Upper lobe of right lung (tissue), 1 donor: ENCODE measurements around the gene ARSB. TPM values are rescaled to one million over a fixed set of nuclear protein-coding genes. Genes with fewer than 3 reads are reported as not detected.

Experiments
- ATAC-seq: fragments of 200-7000 bp; cut with Tn5 transposase; one replicate; pipeline ENCODE4 v1.9.1; 2020; ENCODE audit warnings: mild to moderate bottlenecking, moderate library complexity
- DNase-seq: peaks from one replicate; pipeline ENCODE4 v3.0.0-alpha.2; 2020
- H3K27ac ChIP-seq: fragments of 200-600 bp; one replicate; pipeline ENCODE4 v1.8.0; 2022
- H3K27me3 ChIP-seq: fragments of 200-600 bp; one replicate; pipeline ENCODE4 v1.8.0; 2022; ENCODE audit warnings: mild to moderate bottlenecking
- H3K36me3 ChIP-seq: fragments of 200-600 bp; one replicate; pipeline ENCODE4 v1.8.0; 2022
- H3K4me1 ChIP-seq: fragments of 200-600 bp; one replicate; pipeline ENCODE4 v1.8.0; 2022
- H3K4me3 ChIP-seq: fragments of 200-600 bp; one replicate; pipeline ENCODE4 v1.8.0; 2022; ENCODE audit warnings: mild to moderate bottlenecking
- H3K9me3 ChIP-seq: fragments of 200-600 bp; one replicate; pipeline ENCODE4 v1.8.0; 2022
- CTCF ChIP-seq: fragments of 200-600 bp; IDR thresholded peaks from one replicate; pipeline ENCODE4 v1.8.0; 2022; ENCODE audit warnings: antibody characterized with exemption
- intact Hi-C: fragments of 100-400 bp; cut with DNase I; formaldehyde crosslinking; loops from one replicate; pipeline ENCODE4 v1.11.0; 2022
- total RNA-seq: library from RNA; stranded (reverse); fragmentation: NEBNext Ultra II Directional; extraction: Animal tissue kit (Norgen Biotek cat#: 25700); gene quantifications from one replicate; pipeline ENCODE4 v1.2.1, GENCODE V29; 2021
- donor health status: DM: no; HTN: yes; CAD: no; lungs with severe emphysema.

ARSB gene
- total RNA-seq, 1 donor from 2014 or later, result 15.8 TPM

- Histone ChIP-seq H3K4me1 (no peaks in the 10 kb centered on the region), H3K27me3 (no peaks in the 10 kb centered on the region), H3K4me3 (no peak overlapping the region), H3K27ac (no peak overlapping the region), H3K9me3 (no peaks in the 10 kb centered on the region), H3K36me3 (no peaks in the 10 kb centered on the region)
- intact Hi-C loops, result no loop called here
- ATAC-seq, result no peak
- TF ChIP-seq CTCF, result no peak
- no peak for DNase-seq
Observed at GRCh38 chr5:78799266-78800017, 185.7 kb downstream of the ARSB start.

- no peak for ATAC-seq
- no peak for TF ChIP-seq CTCF
- Histone ChIP-seq H3K4me1 (no peaks in the 10 kb centered on the region), H3K4me3 (no peak overlapping the region), H3K9me3 (no peaks in the 10 kb centered on the region), H3K27ac (no peak overlapping the region), H3K36me3 (no peaks in the 10 kb centered on the region), H3K27me3 (no peaks in the 10 kb centered on the region)
- intact Hi-C loops, result no loop called here
- no peak for DNase-seq
Observed at GRCh38 chr5:78798673-78799029, 186.5 kb downstream of the ARSB start.

- TF ChIP-seq CTCF, result no peak
- no peaks in the 10 kb centered on the region for H3K27me3 ChIP-seq
- no peak for ATAC-seq
- H3K27ac ChIP-seq, result no peak overlapping the region
- no peaks in the 10 kb centered on the region for H3K4me1 ChIP-seq
- no peak overlapping the region for H3K4me3 ChIP-seq
- no peak for DNase-seq
- intact Hi-C loops, result no loop called here
- H3K36me3 ChIP-seq, result no peaks in the 10 kb centered on the region
- H3K9me3 ChIP-seq, result no peaks in the 10 kb centered on the region
Observed at GRCh38 chr5:78797936-78798672, 187.0 kb downstream of the ARSB start.

- ATAC-seq, result no peak
- H3K9me3 ChIP-seq, result no peaks in the 10 kb centered on the region
- no peaks in the 10 kb centered on the region for H3K27me3 ChIP-seq
Observed at GRCh38 chr5:78795757-78796156, 189.4 kb downstream of the ARSB start.

GRCh38 chr5:78794693-78795215 is 190.4 kb downstream of the ARSB start:
- intact Hi-C loops, result no loop called here
- Histone ChIP-seq H3K27me3 (no peaks in the 10 kb centered on the region), H3K27ac (no peak overlapping the region), H3K4me3 (no peak overlapping the region), H3K4me1 (no peaks in the 10 kb centered on the region), H3K36me3 (no peaks in the 10 kb centered on the region), H3K9me3 (no peaks in the 10 kb centered on the region)
- no peak for TF ChIP-seq CTCF
- ATAC-seq (no peak), DNase-seq (no peak)

More at GRCh38 chr5:78795757-78796156, 189.4 kb downstream of the ARSB start:
- TF ChIP-seq CTCF, result no peak
- H3K27ac ChIP-seq, result no peak overlapping the region
- no peaks in the 10 kb centered on the region for H3K36me3 ChIP-seq
- no peak for DNase-seq
- no peaks in the 10 kb centered on the region for H3K4me1 ChIP-seq
- intact Hi-C loops, result no loop called here
- H3K4me3 ChIP-seq, result no peak overlapping the region
